ENCODE measurements around the gene ABCA1.
"Not testable (repeated sequence)": the region's sequence is repeated elsewhere in the genome, so short reads cannot be mapped to it uniquely, and the experiment has no call there.

The ABCA1 gene

GRCh38 chr9:104868303-104868686, 59.7 kb downstream of the ABCA1 start:
- H3K36me3 ChIP-seq (ENCODE audit: control insufficient read depth, insufficient read depth, low read length, severe bottlenecking), result peaks cover 74% of the 10 kb centered on the region
- H3K9me3 ChIP-seq (ENCODE audit: control insufficient read depth, low read length), result no peaks in the 10 kb centered on the region
- DNase-seq (ENCODE audit: low read depth), result no peak
- H3K27me3 ChIP-seq (replicated peaks; ENCODE audit: control insufficient read depth, insufficient read depth, low read length), result no peaks in the 10 kb centered on the region
- H3K4me1 ChIP-seq (ENCODE audit: control insufficient read depth, insufficient read depth, low read length), result peaks cover 65% of the 10 kb centered on the region
- H3K9ac ChIP-seq (ENCODE audit: low read length), result peak overlapping the region; percentile 28
- no peak overlapping the region for H3K4me3 ChIP-seq (ENCODE audit: low read length)

GRCh38 chr9:104866191-104866590, 61.8 kb downstream of the ABCA1 start:
- peaks cover 56% of the 10 kb centered on the region for H3K4me1 ChIP-seq (ENCODE audit: control insufficient read depth, insufficient read depth, low read length)
- no peak overlapping the region for H3K4me3 ChIP-seq (ENCODE audit: low read length)
- no peaks in the 10 kb centered on the region for H3K27me3 ChIP-seq (replicated peaks; ENCODE audit: control insufficient read depth, insufficient read depth, low read length)
- peak; percentile 29 for DNase-seq (ENCODE audit: low read depth)
- no peak overlapping the region for H3K9ac ChIP-seq (ENCODE audit: low read length)
- H3K36me3 ChIP-seq (ENCODE audit: control insufficient read depth, insufficient read depth, low read length, severe bottlenecking), result peaks cover 73% of the 10 kb centered on the region
- H3K9me3 ChIP-seq (ENCODE audit: control insufficient read depth, low read length), result no peaks in the 10 kb centered on the region

GRCh38 chr9:104864675-104865104, 63.3 kb downstream of the ABCA1 start:
- no peaks in the 10 kb centered on the region for H3K9me3 ChIP-seq (ENCODE audit: control insufficient read depth, low read length)
- no peaks in the 10 kb centered on the region for H3K27me3 ChIP-seq (replicated peaks; ENCODE audit: control insufficient read depth, insufficient read depth, low read length)
- peaks cover 69% of the 10 kb centered on the region for H3K36me3 ChIP-seq (ENCODE audit: control insufficient read depth, insufficient read depth, low read length, severe bottlenecking)
- no peak overlapping the region for H3K4me3 ChIP-seq (ENCODE audit: low read length)
- peak; percentile 53 for DNase-seq (ENCODE audit: low read depth)
- peak overlapping the region; percentile 37 for H3K9ac ChIP-seq (ENCODE audit: low read length)
- peaks cover 66% of the 10 kb centered on the region for H3K4me1 ChIP-seq (ENCODE audit: control insufficient read depth, insufficient read depth, low read length)

GRCh38 chr9:104863180-104863883, 64.6 kb downstream of the ABCA1 start:
- Histone ChIP-seq H3K4me3 (ENCODE audit: low read length) (no peak overlapping the region), H3K9ac (ENCODE audit: low read length) (peak overlapping the region; percentile 37), H3K9me3 (ENCODE audit: control insufficient read depth, low read length) (no peaks in the 10 kb centered on the region), H3K27me3 (replicated peaks; ENCODE audit: control insufficient read depth, insufficient read depth, low read length) (no peaks in the 10 kb centered on the region), H3K36me3 (ENCODE audit: control insufficient read depth, insufficient read depth, low read length, severe bottlenecking) (peaks cover 71% of the 10 kb centered on the region), H3K4me1 (ENCODE audit: control insufficient read depth, insufficient read depth, low read length) (peaks cover 66% of the 10 kb centered on the region)
- peak; percentile 85 for DNase-seq (ENCODE audit: low read depth)

- Histone ChIP-seq H3K9ac (ENCODE audit: low read length) (no peak overlapping the region), H3K4me1 (ENCODE audit: control insufficient read depth, insufficient read depth, low read length) (peaks cover 82% of the 10 kb centered on the region), H3K36me3 (ENCODE audit: control insufficient read depth, insufficient read depth, low read length, severe bottlenecking) (peaks cover 62% of the 10 kb centered on the region), H3K27me3 (replicated peaks; ENCODE audit: control insufficient read depth, insufficient read depth, low read length) (no peaks in the 10 kb centered on the region), H3K9me3 (ENCODE audit: control insufficient read depth, low read length) (no peaks in the 10 kb centered on the region), H3K4me3 (ENCODE audit: low read length) (no peak overlapping the region)
- DNase-seq (ENCODE audit: low read depth), result no peak
Observed at GRCh38 chr9:104861397-104861796, 66.6 kb downstream of the ABCA1 start.

- H3K9ac ChIP-seq (ENCODE audit: low read length), result peak overlapping the region; percentile 57
- peaks cover 87% of the 10 kb centered on the region for H3K4me1 ChIP-seq (ENCODE audit: control insufficient read depth, insufficient read depth, low read length)
- no peaks in the 10 kb centered on the region for H3K9me3 ChIP-seq (ENCODE audit: control insufficient read depth, low read length)
- H3K27me3 ChIP-seq (replicated peaks; ENCODE audit: control insufficient read depth, insufficient read depth, low read length), result no peaks in the 10 kb centered on the region
- H3K36me3 ChIP-seq (ENCODE audit: control insufficient read depth, insufficient read depth, low read length, severe bottlenecking), result peaks cover 60% of the 10 kb centered on the region
- DNase-seq (ENCODE audit: low read depth), result peak; percentile 89
- H3K4me3 ChIP-seq (ENCODE audit: low read length), result no peak overlapping the region
Observed at GRCh38 chr9:104860263-104860662, 67.7 kb downstream of the ABCA1 start.

GRCh38 chr9:104858846-104859245, 69.1 kb downstream of the ABCA1 start:
- Histone ChIP-seq H3K4me1 (ENCODE audit: control insufficient read depth, insufficient read depth, low read length) (peaks cover 83% of the 10 kb centered on the region), H3K36me3 (ENCODE audit: control insufficient read depth, insufficient read depth, low read length, severe bottlenecking) (peaks cover 61% of the 10 kb centered on the region)
- no peak for DNase-seq (ENCODE audit: low read depth)

GRCh38 chr9:104858271-104858670, 69.7 kb downstream of the ABCA1 start:
- Histone ChIP-seq H3K36me3 (ENCODE audit: control insufficient read depth, insufficient read depth, low read length, severe bottlenecking) (peaks cover 64% of the 10 kb centered on the region), H3K4me1 (ENCODE audit: control insufficient read depth, insufficient read depth, low read length) (peaks cover 79% of the 10 kb centered on the region)
- DNase-seq (ENCODE audit: low read depth), result peak; percentile 81

More at GRCh38 chr9:104858846-104859245, 69.1 kb downstream of the ABCA1 start:
- H3K4me3 ChIP-seq (ENCODE audit: low read length), result peak overlapping the region; percentile 15
- peak overlapping the region; percentile 57 for H3K9ac ChIP-seq (ENCODE audit: low read length)
- no peaks in the 10 kb centered on the region for H3K27me3 ChIP-seq (replicated peaks; ENCODE audit: control insufficient read depth, insufficient read depth, low read length)
- no peaks in the 10 kb centered on the region for H3K9me3 ChIP-seq (ENCODE audit: control insufficient read depth, low read length)

GRCh38 chr9:104856413-104856941, 71.5 kb downstream of the ABCA1 start:
- DNase-seq (ENCODE audit: low read depth), result no peak
- peaks cover 77% of the 10 kb centered on the region for H3K36me3 ChIP-seq (ENCODE audit: control insufficient read depth, insufficient read depth, low read length, severe bottlenecking)
- H3K4me1 ChIP-seq (ENCODE audit: control insufficient read depth, insufficient read depth, low read length), result peaks cover 80% of the 10 kb centered on the region
- H3K9ac ChIP-seq (ENCODE audit: low read length), result peak overlapping the region; percentile 65
- H3K4me3 ChIP-seq (ENCODE audit: low read length), result peak overlapping the region; percentile 55
- no peaks in the 10 kb centered on the region for H3K9me3 ChIP-seq (ENCODE audit: control insufficient read depth, low read length)
- no peaks in the 10 kb centered on the region for H3K27me3 ChIP-seq (replicated peaks; ENCODE audit: control insufficient read depth, insufficient read depth, low read length)

More at GRCh38 chr9:104858271-104858670, 69.7 kb downstream of the ABCA1 start:
- peak overlapping the region; percentile 15 for H3K4me3 ChIP-seq (ENCODE audit: low read length)
- no peaks in the 10 kb centered on the region for H3K9me3 ChIP-seq (ENCODE audit: control insufficient read depth, low read length)
- H3K9ac ChIP-seq (ENCODE audit: low read length), result peak overlapping the region; percentile 70
- no peaks in the 10 kb centered on the region for H3K27me3 ChIP-seq (replicated peaks; ENCODE audit: control insufficient read depth, insufficient read depth, low read length)

- H3K27me3 ChIP-seq (replicated peaks; ENCODE audit: control insufficient read depth, insufficient read depth, low read length), result no peaks in the 10 kb centered on the region
- DNase-seq (ENCODE audit: low read depth), result no peak
- H3K36me3 ChIP-seq (ENCODE audit: control insufficient read depth, insufficient read depth, low read length, severe bottlenecking), result peaks cover 74% of the 10 kb centered on the region
- peaks cover 80% of the 10 kb centered on the region for H3K4me1 ChIP-seq (ENCODE audit: control insufficient read depth, insufficient read depth, low read length)
- H3K9ac ChIP-seq (ENCODE audit: low read length), result peak overlapping the region; percentile 65
- H3K9me3 ChIP-seq (ENCODE audit: control insufficient read depth, low read length), result no peaks in the 10 kb centered on the region
- peak overlapping the region; percentile 55 for H3K4me3 ChIP-seq (ENCODE audit: low read length)
Observed at GRCh38 chr9:104855807-104856206, 72.1 kb downstream of the ABCA1 start.

- H3K9me3 ChIP-seq (ENCODE audit: control insufficient read depth, low read length), result not testable (repeated sequence)
Observed at GRCh38 chr9:104855258-104855657, 72.7 kb downstream of the ABCA1 start.

More at GRCh38 chr9:104855258-104855657, 72.7 kb downstream of the ABCA1 start:
- Histone ChIP-seq H3K36me3 (ENCODE audit: control insufficient read depth, insufficient read depth, low read length, severe bottlenecking) (peaks cover 72% of the 10 kb centered on the region), H3K4me1 (ENCODE audit: control insufficient read depth, insufficient read depth, low read length) (peaks cover 80% of the 10 kb centered on the region), H3K9ac (ENCODE audit: low read length) (peak overlapping the region; percentile 3)
- DNase-seq (ENCODE audit: low read depth); H3K27me3 ChIP-seq (replicated peaks; ENCODE audit: control insufficient read depth, insufficient read depth, low read length); H3K4me3 ChIP-seq (ENCODE audit: low read length): not testable (repeated sequence)
